Right forelimb (tissue), 1 donor: ENCODE results near the gene STK32A.

ENCODE experiments used
- DNase-seq: peaks from one replicate; pipeline ENCODE4 v3.0.0-alpha.2; 2018

The STK32A gene

DNA sequence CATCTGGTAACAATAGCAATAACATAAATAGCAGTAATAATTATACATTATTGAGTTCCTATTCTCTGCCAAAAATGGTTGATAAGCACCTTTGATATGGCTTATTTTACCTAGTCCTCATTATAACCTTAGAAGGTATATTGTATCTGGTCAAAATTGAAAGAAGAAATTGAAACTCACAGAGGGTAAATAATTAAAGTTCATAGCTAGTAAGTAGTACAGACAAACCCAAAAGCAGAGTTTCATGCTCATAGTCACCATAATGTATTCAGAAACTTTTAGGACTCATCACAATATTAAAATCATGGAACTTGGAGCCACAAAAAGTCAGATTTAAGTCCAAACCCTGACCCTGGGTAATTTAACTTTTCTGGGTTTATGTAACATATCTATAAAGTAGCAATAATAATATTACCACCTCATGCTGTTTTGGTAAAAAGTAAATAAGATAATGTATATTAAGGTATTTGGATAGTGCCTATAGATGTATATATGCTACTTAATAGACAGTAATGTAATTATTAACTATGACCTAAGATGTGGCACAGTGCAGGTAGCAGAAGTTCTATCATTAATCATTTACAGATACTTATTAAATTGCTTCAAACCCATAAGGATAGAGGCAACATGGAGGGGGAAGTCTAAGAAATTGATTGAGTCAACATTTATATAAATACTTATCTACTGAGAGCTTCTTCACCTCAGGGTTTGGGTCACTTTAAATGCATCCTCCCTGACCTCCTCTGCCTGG is 32.4 kb downstream of the STK32A start:
- DNase-seq, result no peak

DNA sequence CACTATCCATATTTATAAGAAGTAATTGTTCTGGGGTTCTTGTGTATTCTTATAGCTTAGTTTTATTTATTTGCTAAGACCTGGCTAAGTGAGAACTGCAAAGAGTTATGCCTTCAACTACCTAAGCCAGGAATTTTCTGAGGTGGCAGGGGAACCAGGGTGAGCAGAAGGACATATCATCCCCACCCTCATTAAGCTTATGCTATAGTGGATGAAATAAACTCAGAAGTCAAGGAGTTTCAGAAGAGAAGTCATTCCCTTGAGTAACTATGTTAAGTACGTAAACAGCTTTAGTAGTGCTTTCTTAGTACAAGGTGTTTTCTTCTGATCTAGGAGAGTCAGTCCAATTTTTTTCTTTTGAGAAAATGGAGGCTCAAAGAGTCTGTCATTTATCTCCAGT is 41.7 kb downstream of the STK32A start:
- no peak for DNase-seq

DNA sequence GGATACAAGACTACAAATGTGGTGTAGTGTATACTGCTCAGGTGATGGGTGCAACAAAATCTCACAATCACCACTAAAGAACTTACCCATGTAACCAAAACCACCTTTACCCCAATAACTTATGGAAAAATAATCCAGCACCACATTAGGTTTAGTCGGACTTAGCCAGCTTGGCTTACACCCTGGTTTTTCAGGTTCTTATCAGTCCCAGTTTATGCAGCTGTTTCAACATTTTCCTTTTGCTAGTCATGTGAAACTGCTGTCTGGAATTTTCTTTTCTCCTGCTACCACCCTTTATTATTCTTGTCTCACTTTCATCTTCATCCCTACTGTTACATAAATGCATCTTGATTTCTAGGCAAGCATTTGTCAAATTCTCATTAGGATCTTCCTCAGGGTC is 51.5 kb downstream of the STK32A start:
- DNase-seq, result no peak

DNA sequence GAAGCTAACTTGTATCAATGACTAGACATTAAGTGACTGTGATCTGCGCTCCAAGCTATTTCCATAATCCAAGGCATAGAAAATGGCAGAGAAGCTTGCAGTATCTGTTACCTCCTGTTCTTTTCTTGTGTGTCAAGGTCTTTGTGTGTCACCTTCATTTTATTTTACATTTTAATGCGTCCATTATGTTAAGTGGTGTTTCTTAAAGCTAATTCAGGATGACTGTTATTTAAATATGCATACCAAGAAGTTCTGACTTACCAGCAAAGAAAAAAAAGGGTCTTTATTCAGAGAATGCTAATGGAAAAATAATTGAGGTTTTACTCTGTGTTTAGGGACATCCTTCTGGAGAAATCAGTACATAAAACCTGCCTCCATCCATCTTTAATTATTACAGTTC is 52.3 kb downstream of the STK32A start:
- no peak for DNase-seq

DNA sequence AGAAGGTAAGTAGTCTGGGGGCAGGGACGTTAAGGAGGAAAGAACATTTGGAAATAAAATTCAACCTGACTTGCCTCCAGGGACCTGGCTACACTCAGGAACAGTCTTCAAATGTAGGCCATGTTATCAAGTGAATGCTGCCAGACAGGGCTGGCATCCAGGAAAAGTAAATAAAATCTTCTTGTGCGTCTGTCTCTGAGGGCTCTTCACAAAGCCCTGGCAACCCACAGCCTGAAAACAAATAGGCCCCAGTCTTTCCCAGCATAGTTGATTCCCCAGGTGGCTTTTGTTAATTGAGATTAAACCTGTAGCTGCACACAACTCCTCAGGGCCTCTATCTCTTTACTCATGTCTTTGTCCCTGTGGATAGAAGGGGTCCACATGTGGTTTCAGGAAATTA is 55.4 kb downstream of the STK32A start:
- no peak for DNase-seq

DNA sequence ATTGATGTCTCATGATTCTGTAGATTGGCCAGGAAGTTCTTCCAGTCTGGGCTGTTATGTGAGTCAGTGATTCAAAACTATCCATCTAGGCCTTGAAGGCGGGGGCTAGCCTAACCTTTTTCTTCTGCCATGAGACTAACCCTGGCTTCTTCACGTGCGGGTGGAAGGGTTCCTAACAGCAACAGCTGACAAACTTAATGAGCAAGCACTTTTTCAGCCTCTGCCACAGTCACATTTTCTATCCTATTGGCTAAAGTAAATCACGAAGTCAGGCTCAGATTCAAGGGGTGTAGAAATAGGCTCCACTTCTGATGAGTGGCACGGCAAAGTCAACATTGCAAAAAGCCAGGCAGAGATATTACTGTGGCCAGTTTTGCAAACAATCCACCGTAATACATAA is 68.4 kb downstream of the STK32A start:
- no peak for DNase-seq

DNA sequence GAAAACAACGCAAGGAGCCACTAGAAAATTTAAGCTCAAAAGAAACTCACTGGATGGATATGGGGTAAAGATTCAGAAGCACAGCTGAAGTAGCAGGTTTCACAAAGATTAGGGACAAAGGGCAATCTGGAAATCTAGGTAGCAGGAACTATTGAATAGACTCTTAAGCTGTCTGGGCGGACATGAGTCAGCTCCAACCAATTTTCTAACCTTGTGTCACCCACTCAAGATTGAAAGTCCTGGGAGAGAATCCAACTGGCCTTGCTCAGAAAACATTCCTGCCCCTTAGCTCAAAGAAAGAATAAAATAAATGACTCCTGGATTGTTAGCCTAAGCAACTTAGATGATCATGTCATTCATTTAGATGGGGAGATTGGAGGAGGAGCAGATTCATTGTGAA is 69.2 kb downstream of the STK32A start:
- DNase-seq, result no peak

DNA sequence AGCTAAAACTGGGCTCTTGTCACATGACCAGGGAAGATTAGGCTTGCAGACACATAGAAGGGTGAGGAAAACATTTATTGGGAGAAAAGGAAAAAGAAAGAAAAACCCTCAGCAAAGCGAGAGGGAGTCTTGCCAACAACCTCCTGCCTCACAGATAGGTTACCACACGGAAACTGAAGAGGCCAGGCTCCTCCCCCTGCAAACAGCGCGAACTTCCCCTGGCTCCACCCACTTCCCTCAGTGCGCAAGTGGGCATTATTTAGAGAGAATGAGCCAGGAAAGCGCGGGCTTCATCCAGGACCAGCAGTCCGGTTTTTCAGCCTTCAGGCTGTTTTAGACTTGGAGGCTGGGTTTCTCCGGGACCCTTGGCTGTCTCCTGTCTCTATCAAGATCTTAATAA is 70.3 kb downstream of the STK32A start:
- no peak for DNase-seq

DNA sequence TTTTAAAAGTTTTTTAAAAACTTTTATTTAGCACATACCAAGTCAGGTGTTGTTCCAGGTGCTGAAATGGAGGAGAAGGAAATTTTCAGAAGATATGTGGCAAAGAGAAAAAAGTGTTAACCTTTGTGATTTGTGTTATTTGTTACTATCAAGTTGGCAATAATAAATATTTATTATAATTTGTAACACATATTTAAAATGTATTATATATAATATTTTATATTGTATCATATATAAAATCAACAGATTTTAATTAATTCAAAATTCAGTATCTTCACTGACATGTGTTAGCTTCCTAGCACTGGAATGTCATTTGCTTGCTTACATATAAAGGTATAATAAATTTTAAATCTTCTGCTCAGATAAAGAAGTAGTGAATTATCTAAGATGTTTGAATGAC is 71.5 kb downstream of the STK32A start:
- no peak for DNase-seq

DNA sequence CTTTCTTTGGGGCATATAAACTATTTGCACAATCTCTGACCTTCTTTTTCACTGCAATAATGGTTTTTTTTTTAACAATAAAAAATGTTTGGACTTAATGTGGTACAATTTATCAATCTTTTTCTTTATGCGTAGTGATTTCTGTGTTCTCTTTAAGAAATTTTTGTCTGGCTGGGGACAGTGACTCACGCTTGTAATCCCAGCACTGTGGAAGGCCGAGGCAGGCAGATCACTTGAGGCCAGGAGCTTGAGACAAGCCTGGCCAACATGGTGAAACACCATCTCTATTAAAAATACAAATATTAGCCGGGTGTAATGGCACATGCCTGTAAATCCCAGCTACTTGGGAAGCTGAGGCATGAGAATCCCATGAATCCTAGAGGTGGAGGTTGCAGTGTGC is 72.3 kb downstream of the STK32A start:
- no peak for DNase-seq

DNA sequence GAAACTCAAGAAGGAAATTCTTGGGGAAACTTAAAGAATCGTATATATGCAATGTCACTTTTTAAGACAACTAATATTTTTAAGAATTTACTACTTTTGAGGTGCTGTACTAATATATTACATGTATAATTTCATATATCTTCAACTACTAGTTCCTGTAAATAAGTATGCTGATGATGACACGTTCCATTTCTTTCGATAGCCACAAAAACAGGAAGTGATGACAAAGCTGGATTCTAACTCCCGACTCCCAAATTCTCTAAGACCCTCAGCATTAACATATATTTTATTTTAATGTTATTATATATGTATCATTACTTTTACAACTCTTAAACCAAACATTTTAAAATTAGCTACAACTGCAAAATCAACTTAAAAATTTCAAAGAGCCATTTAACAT is 74.8 kb downstream of the STK32A start:
- DNase-seq, result no peak

DNA sequence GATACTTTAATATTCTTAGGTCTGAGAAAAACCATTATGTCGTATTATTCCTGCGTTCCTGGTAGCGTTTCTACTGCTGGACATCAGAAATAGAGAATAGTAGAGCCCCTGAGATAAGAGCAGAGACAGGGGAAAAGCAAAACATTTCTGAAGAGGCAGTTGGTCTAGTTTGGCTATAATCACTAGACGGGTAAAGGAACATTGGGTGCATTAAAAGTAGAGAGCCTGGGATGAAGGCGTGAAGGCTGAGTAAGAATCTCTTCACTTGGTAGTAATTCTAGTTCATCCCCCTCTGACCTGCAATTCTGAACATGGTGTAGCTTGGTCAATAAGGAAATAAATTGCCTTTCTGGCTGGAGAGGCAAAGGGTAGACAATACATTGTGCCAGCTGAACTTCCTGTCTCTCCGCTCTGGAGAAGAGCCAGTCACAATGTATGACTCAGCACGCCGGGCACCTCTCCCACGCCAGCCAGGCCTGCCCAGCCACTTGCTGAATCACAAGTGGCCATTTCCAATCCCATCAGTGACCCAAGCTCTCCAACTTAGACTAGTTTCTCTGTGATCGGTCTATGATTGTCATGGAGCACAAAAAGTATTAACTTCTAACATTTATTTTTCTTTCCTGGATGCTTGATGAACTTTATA is 75.4 kb downstream of the STK32A start:
- DNase-seq, result no peak

DNA sequence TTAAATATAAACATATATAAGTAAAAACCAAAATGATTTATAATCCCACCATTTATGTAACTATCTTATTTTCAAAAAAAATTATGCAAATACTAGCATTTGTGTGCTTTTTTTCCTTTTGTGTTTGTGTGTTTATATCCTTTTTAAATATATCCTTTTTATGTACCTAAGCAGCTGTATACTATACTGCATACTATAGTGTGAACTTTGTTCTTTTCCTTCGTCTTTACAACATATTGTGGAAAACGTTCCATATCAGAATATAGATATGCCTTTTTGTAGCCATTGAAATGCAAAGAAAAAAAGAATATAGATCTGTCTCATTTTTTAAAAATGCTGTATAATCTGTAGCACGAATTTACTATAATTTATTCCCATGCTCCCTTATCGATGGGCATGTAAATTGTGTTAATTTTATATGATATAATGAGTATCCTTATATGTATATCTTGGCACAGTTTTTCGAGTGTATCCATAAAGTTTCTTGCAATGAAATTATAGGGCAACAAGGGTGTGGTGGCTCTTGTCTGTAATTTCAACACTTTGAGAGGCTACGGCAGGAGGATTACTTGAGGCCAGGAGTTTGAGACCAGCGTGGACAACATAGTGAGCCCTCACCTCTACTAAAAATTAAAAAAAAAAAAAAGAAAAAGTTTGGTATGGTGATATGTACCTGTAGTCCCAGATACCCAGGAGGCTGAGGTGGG is 83.3 kb downstream of the STK32A start:
- DNase-seq, result no peak

DNA sequence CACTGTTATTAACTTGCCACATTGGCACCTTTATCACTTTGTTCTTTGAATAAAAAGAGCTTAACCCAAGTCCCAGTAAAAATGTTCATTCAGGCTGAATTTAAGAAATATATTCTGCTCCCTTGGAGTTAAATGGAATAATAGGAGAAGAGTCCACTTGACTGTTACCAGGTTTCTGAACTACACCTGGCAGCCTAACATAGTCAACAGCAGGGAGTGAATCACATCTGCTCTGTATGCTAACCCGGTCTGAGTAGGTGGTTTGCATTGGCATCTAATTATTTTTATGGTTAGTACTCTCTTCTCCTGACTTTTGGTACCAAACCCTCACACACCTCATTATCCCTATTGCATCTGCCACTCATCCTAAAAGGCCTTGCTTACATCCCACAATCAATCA is 86.7 kb downstream of the STK32A start:
- DNase-seq, result no peak

DNA sequence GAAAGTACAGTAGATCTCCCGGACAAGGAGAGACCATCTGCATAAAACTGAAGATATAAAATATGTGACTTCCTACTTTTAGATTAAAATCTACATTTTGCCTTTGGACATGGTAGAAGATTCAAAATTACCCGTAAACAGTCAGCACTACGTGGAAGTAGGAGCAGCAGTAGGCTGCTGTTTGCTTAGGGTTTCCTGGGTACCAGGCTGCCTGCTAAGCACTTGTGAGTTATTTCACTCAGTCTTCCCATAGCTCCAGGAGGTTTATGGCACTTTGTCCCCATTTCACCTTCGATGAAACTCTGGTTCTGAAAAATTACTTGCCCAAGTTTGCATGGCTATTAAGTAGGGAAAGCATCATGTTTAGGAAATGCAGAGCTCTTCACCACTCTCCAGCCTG is 92.6 kb downstream of the STK32A start:
- no peak for DNase-seq

DNA sequence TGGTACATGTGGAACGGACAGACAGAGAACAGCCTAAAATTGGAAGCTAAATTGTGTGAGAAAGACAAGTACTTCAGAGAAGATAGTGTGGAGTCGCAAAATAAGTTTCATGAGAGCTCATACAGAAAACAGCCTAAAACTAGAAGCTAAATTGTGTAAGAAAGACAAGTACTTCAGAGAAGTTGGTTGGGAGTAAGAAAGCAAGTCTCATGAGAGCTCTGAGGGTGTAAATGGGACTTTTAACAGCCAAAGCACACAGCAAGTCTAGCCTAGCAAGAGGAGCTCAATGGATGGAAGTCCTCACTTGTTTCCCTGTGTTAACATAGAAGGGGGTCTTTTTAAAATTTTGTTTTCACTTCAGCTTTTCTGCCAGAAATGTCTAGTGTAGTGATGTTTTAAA is 93.1 kb downstream of the STK32A start:
- DNase-seq, result no peak

DNA sequence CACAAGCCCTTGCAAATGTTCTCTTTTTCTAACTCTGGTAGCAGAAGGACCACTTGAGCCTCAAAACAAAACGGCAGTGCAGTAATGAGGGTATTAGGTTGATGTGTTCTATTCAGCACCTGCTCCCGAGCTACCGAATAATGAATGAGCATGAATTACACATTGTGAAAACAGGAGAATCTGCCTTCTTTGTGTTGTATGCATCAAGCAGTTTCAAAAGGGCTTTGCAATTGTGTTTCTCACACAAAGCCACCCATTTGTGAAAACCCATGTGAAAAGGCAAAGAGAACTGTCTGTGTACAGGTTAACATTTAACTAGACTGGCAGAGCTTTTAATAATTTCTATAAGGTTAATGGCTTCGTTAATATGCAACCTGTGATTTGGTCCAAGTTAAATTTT is 97.8 kb downstream of the STK32A start:
- no peak for DNase-seq

DNA sequence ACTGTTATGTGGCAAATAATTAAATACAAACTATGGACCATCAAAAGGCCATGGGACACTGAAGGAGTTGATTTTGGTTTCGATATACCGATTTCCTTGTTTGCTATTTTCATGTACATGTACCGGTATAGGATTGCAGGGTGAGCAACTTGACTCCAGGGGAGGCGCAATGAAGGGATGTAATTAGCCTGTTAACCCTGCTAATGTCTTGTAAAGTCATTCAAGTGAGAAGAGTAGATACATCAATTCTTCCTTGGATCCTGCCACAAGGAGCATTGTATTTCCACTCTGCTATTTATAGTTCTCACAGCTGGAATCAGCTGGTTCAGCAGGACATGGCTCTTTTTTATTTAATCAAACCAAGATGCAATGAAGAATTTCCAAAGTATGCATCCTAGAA is 102.0 kb downstream of the STK32A start:
- DNase-seq, result no peak

DNA sequence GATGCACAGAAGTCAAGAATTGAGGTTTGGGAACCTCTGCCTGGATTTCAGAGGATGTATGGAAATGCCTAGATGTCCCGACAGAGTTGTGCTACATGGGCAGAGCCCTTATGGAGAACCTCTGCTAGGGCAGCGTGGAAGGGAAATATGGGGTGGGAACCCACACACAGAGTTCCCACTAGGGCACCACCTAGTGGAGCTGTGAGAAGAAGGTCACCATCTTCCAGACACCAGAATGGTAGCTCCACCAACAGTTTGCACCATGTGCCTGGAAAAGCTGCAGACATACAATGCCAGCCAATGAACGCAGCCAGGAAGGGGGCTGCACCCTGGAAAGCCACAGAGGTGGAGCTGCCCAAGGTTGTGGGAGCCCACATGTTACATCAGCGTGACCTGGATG is 104.5 kb downstream of the STK32A start:
- DNase-seq, result no peak

DNA sequence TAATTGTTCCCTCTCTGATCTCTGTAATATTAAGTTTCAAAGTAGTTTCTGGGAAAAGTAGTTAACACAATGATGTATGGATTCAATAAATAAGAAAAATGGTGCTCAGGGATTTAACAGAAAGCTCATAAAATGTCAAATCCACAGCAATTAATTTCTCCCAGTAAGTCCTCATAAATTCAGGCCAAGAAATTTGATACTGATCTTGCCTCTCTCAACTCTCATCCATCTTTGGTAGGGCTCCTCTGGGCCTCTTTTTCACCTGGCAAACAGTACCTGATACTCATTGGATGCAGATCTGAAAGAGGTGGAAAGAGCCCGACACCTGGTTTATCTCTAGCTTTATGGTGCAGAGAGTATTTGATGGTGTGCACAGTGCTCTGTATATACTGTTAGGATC is 106.1 kb downstream of the STK32A start:
- no peak for DNase-seq

DNA sequence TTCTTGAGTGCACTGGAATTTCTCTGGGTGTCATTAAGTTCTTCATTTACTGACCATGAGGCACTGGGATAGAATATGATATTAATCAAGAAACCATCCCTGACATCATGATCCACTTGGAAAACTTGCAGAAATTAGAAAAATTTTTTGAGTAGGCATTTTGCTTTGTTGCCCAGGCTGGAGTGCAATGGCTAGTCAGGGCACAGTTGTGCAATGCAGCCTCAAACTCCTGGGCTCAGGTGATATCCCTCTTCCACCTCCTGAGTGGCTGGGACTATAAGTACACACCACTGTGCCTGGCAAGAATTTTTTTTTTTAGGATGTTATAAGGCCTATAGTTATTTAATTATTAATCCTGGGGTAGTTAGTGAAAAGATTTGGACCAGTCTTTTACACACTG is 106.5 kb downstream of the STK32A start:
- DNase-seq, result no peak

DNA sequence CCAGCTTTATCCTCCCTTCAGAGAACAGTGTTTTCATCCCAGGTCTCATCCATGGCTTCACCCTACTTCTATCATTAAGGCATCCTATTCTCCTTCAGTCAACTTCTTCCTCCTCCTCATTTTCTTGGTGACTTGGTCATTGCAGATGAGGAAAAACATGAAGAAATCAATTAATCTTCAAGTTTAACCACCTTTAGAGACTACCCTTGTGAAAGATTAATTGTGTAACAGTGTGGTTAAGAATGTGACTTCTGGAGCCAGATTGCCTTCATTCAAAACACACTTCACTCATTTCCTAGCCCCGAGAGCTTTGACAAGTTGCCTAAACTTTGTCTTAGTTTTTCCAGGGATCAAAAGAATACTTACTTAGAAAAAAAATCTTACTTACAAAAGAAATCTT is 110.0 kb downstream of the STK32A start:
- DNase-seq, result no peak

DNA sequence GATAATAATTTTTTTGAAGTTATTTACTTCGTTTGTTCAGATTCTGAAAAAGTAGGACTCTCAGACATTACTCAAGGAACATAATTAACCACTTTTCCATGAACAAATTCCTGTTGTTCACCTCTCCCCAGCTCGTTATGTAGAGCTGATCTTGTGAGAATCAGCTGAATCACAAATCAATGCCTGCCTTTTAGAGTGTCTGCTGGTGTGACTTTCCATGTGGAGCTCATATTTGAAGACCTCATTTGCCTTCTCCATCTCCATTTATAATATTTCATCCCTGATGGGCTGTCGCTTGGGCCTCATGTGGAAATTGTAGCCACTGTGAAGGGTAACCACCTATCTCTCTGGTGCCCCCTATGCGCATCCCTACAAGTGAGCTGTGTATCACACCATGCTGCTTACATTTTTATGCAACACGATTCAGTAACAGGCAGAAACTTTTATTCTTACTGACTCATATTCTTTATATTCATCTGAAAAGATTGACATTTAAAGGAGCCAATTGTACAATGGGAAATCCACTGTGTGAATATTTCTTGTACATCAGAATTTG is 111.3 kb downstream of the STK32A start:
- DNase-seq, result no peak

DNA sequence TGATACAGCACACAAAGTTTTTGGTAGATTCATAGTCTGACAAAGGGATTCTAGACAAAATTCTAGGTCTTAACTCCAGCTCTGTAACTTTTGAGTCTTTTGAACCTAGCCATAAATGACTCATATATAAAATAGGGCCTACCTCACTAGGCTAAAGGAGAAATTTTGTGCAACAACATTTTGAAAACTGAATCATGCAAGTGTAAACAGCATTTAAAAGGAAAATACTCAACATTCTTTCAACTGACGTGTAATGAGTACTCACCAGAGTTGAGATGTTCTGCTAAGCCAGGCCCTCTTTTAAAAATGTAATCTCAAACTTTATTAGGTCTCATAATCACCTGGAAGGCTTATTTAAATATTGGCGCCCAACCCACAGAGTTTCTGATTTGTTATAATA is 113.2 kb downstream of the STK32A start:
- no peak for DNase-seq
